ENCODE data around the gene ADAMTS2. TPM values are rescaled to one million over a fixed set of nuclear protein-coding genes. Genes with fewer than 3 reads are reported as not detected.

ADAMTS2 gene
- total and polyA plus RNA-seq, 2 experiments from 2014 or later = 1.6 to 8.1 TPM

GRCh38 chr5:179387151-179388110 lies 42.2 kb upstream of the ADAMTS2 start:
- DNase-seq (ENCODE audit: low spot score) (no peak), ATAC-seq (no peak)
- Histone ChIP-seq H3K9me2 (ENCODE audit: insufficient read depth) (no peaks in the 10 kb centered on the region), H3K4me2 (no peak overlapping the region), H3K27me3 (ENCODE audit: insufficient read depth) (no peaks in the 10 kb centered on the region), H3K27ac (ENCODE audit: low read depth) (no peak overlapping the region), H3K4me3 (no peak overlapping the region), H3F3A (replicated peaks; ENCODE audit: low read depth) (no peaks in the 10 kb centered on the region), H3K79me2 (replicated peaks; ENCODE audit: insufficient read depth) (no peaks in the 10 kb centered on the region), H3K4me1 (ENCODE audit: insufficient read depth) (no peaks in the 10 kb centered on the region), H2AFZ (no peak overlapping the region), H4K20me1 (replicated peaks; ENCODE audit: insufficient read depth) (no peaks in the 10 kb centered on the region), H3K36me3 (ENCODE audit: insufficient read depth) (no peaks in the 10 kb centered on the region)
- TF ChIP-seq ZNF462 (CRISPR knock-in tag; IDR thresholded peaks at IDR 0.05) (no peak), CREB1 (CRISPR knock-in tag; IDR thresholded peaks at IDR 0.05; ENCODE audit: low read depth) (no peak), CTCF (conservative IDR thresholded peaks at IDR 0.05; ENCODE audit: low read depth in 2 of 2) (no peak), ZNF114 (CRISPR knock-in tag; IDR thresholded peaks at IDR 0.05) (no peak), EZH2 (IDR thresholded peaks at IDR 0.05; ENCODE audit: low read depth, unreplicated experiment) (no peak), ZNF331 (CRISPR knock-in tag; IDR thresholded peaks at IDR 0.05; ENCODE audit: low read depth) (no peak), NANOG (IDR thresholded peaks at IDR 0.05; ENCODE audit: borderline replicate concordance) (no peak), REST (IDR thresholded peaks at IDR 0.05; ENCODE audit: unreplicated experiment) (no peak), JUNB (IDR thresholded peaks at IDR 0.05; ENCODE audit: unreplicated experiment) (no peak)
- TF ChIP-seq, protein P1, sequence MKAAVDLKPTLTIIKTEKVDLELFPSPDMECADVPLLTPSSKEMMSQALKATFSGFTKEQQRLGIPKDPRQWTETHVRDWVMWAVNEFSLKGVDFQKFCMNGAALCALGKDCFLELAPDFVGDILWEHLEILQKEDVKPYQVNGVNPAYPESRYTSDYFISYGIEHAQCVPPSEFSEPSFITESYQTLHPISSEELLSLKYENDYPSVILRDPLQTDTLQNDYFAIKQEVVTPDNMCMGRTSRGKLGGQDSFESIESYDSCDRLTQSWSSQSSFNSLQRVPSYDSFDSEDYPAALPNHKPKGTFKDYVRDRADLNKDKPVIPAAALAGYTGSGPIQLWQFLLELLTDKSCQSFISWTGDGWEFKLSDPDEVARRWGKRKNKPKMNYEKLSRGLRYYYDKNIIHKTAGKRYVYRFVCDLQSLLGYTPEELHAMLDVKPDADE (IDR thresholded peaks at IDR 0.05) = no peak
- H3K4me3 Mint-ChIP-seq = no peak overlapping the region; the same call in 2 of the 3 replicates
- H3K4me1 Mint-ChIP-seq = no peaks in the 10 kb centered on the region
- H3K36me3 Mint-ChIP-seq (ENCODE audit: low read depth) = peaks cover 5% of the 10 kb centered on the region; the same call in 1 of the 3 replicates
- peaks cover 9% of the 10 kb centered on the region for H3K27me3 Mint-ChIP-seq (ENCODE audit: insufficient read depth, low read depth, poor library complexity)
- no peak overlapping the region for H3K27ac Mint-ChIP-seq
- peaks cover 58% of the 10 kb centered on the region for H3K9me3 Mint-ChIP-seq

All from GM23338 (cell line).